AG10803 (cell line): Measurements from ENCODE around the gene ALG9.

Experiments
- DNase-seq: peaks from one replicate; pipeline ENCODE4 v3.0.0; 2010; ENCODE audit warnings: low read depth
- H3K4me3 ChIP-seq: 2 replicates; pipeline ENCODE4 v1.5.1; 2011; ENCODE audit warnings: mild to moderate bottlenecking, low read length, control low read depth
- TF ChIP-seq, protein P1 (sequence below): conservative IDR thresholded peaks from 2 replicates; pipeline ENCODE4 v1.5.1; 2011; ENCODE audit warnings: mild to moderate bottlenecking, low read length, control low read depth, inconsistent platforms

The ALG9 gene

DNA sequence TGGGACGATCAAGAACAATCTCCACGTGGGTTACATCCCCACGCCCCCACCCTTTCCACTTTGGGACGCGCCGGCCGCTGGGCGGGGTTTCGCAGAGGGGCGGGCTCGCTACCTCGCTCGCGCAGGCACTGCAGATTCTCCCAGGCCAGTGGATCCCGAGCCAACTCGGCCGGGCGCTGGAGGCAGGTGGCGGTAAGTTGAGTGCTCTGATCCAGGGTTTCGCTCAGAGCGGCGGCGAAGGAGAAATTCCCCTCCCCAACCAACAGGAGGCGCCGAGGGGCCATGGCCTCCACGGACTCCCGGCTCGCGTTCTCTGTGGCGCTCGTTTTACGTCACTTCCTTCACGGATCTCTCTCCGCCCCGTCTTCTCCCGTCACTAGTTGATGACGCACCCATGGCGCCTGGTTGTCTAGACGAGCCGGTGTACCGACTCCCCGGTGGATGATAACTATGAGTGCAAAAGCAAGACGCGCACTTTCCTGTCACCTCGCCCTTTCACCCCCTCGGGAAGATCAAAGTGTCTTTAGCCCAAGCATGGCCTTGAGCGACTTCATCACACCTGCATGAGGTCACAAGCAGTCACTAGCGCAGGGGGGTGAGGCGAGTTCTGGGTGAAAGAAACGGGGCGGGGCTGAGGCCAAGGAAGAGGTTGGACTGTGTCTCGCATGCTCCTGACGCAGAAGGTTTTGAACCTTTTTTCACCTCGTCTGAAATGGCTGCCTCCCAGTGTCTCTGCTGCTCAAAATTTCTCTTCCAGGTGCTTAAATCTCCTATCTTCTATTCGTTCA is 7.7 kb upstream of the ALG9 start, which contains the start of the genes CFAP68 and FDXACB1:
Gene CFAP68, plus strand, starts transcription at position 693 of the 788 bp plus-strand sequence. Its CDS starts 20 bp downstream, at position 713.
Gene FDXACB1, minus strand, starts transcription at position 317 of the 788 bp plus-strand sequence. Its CDS starts 33 bp downstream, at position 284.
- DNase-seq: peak; percentile 95
- TF ChIP-seq, protein P1, sequence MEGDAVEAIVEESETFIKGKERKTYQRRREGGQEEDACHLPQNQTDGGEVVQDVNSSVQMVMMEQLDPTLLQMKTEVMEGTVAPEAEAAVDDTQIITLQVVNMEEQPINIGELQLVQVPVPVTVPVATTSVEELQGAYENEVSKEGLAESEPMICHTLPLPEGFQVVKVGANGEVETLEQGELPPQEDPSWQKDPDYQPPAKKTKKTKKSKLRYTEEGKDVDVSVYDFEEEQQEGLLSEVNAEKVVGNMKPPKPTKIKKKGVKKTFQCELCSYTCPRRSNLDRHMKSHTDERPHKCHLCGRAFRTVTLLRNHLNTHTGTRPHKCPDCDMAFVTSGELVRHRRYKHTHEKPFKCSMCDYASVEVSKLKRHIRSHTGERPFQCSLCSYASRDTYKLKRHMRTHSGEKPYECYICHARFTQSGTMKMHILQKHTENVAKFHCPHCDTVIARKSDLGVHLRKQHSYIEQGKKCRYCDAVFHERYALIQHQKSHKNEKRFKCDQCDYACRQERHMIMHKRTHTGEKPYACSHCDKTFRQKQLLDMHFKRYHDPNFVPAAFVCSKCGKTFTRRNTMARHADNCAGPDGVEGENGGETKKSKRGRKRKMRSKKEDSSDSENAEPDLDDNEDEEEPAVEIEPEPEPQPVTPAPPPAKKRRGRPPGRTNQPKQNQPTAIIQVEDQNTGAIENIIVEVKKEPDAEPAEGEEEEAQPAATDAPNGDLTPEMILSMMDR: peak; percentile 90

DNA sequence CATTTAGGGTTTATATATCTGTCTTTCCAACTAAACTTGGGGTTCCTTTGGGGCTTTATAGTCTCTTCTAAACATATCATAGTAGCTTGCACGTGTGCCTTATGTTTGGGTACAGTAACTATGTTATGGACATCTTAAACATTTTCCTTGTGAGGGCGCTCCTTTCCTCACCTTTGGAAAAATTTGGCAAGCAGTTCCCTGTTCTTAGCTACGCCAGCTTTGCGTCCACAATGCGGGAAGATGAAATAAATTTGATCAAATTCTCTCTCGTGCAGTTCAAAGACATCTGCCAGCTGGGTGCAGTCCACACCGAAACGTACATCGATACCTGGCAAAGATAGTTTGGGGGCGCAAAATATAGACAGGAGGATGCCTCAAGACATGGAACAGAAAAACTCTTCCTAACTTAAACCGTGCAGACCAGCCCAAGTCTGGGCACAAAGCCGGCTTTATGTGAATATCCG is 7.0 kb upstream of the ALG9 start:
- no peak for DNase-seq
- TF ChIP-seq, protein P1: no peak
- H3K4me3 ChIP-seq: peak overlapping the region; percentile 97

More for the DNA sequence above, 7.7 kb upstream of the ALG9 start, which contains the start of the genes CFAP68 and FDXACB1:
- peak within 1 kb of the TSS; percentile 97 for H3K4me3 ChIP-seq

DNA sequence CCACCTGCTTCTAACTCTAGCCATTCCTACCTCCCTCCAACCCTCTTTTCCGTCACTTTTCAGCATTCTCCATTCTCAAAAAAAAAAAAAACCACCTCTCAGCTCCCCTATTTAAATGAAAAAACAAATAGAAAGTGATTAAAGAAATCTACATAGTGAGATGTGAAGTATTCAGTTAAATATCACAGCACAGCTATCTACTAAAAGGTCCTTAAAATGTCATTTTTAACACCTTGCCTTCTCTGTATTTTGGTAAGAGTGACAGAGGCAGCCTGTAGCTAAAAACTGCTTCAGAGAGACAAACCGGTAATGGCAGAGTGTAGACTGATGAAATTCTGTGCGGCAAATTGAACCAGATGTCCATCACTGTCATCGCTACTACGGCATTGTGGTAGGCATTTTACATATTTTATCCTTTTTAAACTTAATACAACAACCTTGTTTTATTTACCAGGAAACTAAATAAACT is 346 bp upstream of the ALG9 start:
- no peak for DNase-seq
- peak overlapping the region; percentile 90 for H3K4me3 ChIP-seq
- TF ChIP-seq, protein P1: no peak

DNA sequence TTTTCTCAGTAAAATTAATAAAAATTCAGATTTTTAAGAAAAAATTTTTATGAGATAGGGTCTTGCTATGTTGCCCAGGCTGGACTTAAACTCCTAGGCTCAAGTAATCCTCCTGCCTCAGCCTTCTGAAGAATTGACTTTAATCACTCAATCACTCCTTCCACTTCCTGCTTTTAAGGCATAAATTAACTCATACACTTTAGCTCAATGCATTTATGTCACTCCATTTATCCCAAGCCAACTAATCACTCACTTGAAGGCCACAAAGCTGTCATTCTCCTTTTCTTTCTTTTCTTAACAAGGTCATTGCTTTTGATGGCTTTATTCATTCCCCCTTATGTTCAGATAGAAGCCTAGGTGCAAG is 877 bp downstream of the ALG9 start:
- peak overlapping the region; percentile 90 for H3K4me3 ChIP-seq
- no peak for DNase-seq
- TF ChIP-seq, protein P1: no peak

DNA sequence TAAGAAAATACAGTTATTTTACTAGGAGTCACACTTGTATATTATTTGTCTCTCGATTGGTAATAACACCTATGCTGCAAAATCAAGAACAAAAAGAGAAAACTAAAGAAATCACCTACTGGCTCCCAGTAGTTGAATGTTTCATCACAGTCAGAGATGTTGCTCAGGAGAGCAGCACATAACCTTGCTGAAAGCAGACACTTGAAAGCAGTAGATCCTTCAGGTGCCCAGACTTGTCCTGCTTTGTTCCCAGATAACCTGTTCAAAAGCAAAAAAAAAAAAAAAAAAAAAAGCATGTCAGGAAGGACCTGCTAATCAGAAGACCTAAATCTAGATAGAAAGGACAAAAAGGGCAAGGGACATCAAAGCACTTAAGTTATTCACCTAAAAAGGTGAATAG is 1.3 kb downstream of the ALG9 start:
- TF ChIP-seq, protein P1: no peak
- peak overlapping the region; percentile 90 for H3K4me3 ChIP-seq
- no peak for DNase-seq

DNA sequence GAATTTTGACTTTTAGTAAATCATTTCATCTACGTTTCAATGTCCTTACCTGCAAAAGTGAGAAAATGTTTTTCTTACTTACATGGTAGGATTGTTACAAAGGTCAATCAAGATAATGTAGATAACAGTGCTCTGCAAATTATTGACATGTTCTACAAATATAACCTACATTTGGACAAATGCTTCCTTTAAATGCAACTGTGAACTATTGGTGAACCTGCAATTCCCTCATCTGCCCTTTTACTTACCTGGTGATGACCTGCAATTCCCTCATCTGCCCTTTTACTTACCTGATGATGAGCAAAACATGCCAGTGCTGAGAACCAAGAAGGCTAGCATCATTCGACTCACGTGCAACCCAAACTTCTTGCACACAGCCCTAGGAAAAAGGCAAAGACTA is 11.1 kb downstream of the ALG9 start:
- DNase-seq: no peak
- TF ChIP-seq, protein P1: no peak
- no peak overlapping the region for H3K4me3 ChIP-seq

DNA sequence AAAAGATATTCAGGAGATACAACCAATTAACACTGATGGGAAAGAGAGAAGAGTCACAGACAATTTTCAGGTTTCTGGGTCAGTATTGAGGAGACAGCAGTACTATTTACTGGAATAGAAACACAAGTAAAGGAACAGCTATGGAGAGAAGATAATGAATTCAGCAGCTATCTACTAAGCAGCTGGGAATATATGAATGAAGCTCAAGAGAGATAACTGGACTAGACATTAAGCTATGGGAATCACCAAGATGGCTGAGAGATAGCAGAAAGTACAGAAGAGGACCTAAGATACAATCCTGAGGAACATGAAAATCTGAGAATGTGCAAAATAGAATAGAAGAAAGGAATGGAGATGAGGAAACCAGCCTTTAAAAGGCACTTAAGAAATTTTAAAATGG is 15.9 kb downstream of the ALG9 start:
- H3K4me3 ChIP-seq: no peak overlapping the region
- TF ChIP-seq, protein P1: no peak
- no peak for DNase-seq
